ENCODE results near the gene DYNLT4. TPM values are rescaled to one million over a fixed set of nuclear protein-coding genes. Genes with fewer than 3 reads are reported as not detected.
A peak's percentile ranks its signal among the peaks of the same experiment; 100 is the strongest.

Gene DYNLT4
- total and polyA plus RNA-seq, 2 of the 8 experiments (the other 6 are each of a cell fraction or from before 2014, with no cell fraction given): 0.29 TPM; not detected in 1

GRCh38 chr1:44817307-44817706 is 10.2 kb upstream of the DYNLT4 start:
- Histone ChIP-seq H3K9ac (replicated peaks in 1 of 4; ENCODE audit: extremely low read depth in 1 of 4, low read depth in 3 of 4, low read length in 3 of 4) (no peak overlapping the region), H3K79me2 (ENCODE audit: control insufficient read depth in 1 of 2, insufficient read depth in 2 of 2, low read length in 2 of 2) (no peaks in the 10 kb centered on the region), H3K4me1 (replicated peaks in 1 of 4; ENCODE audit: control insufficient read depth in 3 of 4, insufficient read depth in 4 of 4, low read length in 3 of 4) (peaks cover 2 to 11% (median 9%) of the 10 kb centered on the region in 4 experiments; a peak in 6 of 7 replicates), H3K27me3 (replicated peaks in 1 of 4; ENCODE audit: control insufficient read depth in 3 of 4, extremely low read depth in 1 of 4, insufficient read depth in 3 of 4, low read length in 3 of 4) (peaks cover 0 to 4% (median 0%) of the 10 kb centered on the region in 4 experiments; a peak in 4 of 7 replicates), H3K56ac (replicated peaks; ENCODE audit: insufficient read length, low read depth, low read length) (no peak overlapping the region), H2BK5ac (ENCODE audit: low read depth, low read length) (no peak overlapping the region), H4K91ac (replicated peaks; ENCODE audit: insufficient read length, low read length) (no peak overlapping the region), H4K8ac (ENCODE audit: extremely low read depth, insufficient read depth, low read length) (no peak overlapping the region), H3K79me1 (ENCODE audit: low read depth, low read length) (no peaks in the 10 kb centered on the region), H3K4me2 (ENCODE audit: insufficient read depth in 1 of 2, low read depth in 2 of 2, low read length in 2 of 2) (no peak overlapping the region), H2AFZ (ENCODE audit: low read length) (no peak overlapping the region), H3K23ac (ENCODE audit: insufficient read length) (no peak overlapping the region), H3K18ac (ENCODE audit: extremely low read depth, low read length) (no peak overlapping the region), H3K4me3 (ENCODE audit: extremely low read depth in 1 of 4, insufficient read depth in 2 of 4, low read depth in 3 of 4, low read length in 4 of 4) (no peak overlapping the region), H2AK5ac (ENCODE audit: low read depth, low read length) (no peak overlapping the region), H4K5ac (ENCODE audit: insufficient read length, low read depth, low read length) (no peak overlapping the region), H4K20me1 (replicated peaks in 1 of 2; ENCODE audit: control insufficient read depth in 1 of 2, insufficient read depth in 2 of 2, low read length in 2 of 2) (no peaks in the 10 kb centered on the region), H2BK12ac (ENCODE audit: low read depth, low read length) (no peak overlapping the region), H2BK120ac (replicated peaks; ENCODE audit: low read depth, low read length) (no peak overlapping the region), H3K27ac (ENCODE audit: low read depth, low read length) (no peak overlapping the region), H3K4ac (replicated peaks; ENCODE audit: insufficient read length, low read depth, low read length) (peak overlapping the region; percentile 8), H2BK20ac (ENCODE audit: low read length) (no peak overlapping the region), H3K36me3 (ENCODE audit: control insufficient read depth in 2 of 4, insufficient read depth in 4 of 4, low read length in 3 of 4) (no peaks in the 10 kb centered on the region), H3K14ac (ENCODE audit: insufficient read length) (no peak overlapping the region), H2BK15ac (ENCODE audit: low read length) (no peak overlapping the region), H3K23me2 (ENCODE audit: low read depth, low read length) (peaks cover 13% of the 10 kb centered on the region), H3K9me3 (ENCODE audit: insufficient read depth in 2 of 2, low read depth in 1 of 2, low read length in 1 of 2) (no peaks in the 10 kb centered on the region)
- ChIA-PET CTCF (ENCODE audit: partially characterized antibody) (interaction anchor here (0.9 to 3.4 kb wide), 11 partner anchors 11 to 194 kb away, joined by 3 to 21 read pairs (median 4); partner anchors contain the start of genes BTBD19, DYNLT4, HECTD3 and PLK3), POLR2A (ENCODE audit: partially characterized antibody) (interaction anchor here (1.0 to 16.6 kb wide), 10 partner anchors 12 to 508 kb away, joined by 3 to 547 read pairs (median 95); partner anchors contain the start of genes BEST4, BTBD19, DYNLT4 and HECTD3)
- WGBS, 2 experiments (ENCODE audit: extremely low coverage in 1 of 2, insufficient coverage in 1 of 2, insufficient read length in 1 of 2, insufficient replicate concordance in 2 of 2, low coverage in 1 of 2, low lambda C conversion rate in 2 of 2, missing lambda C conversion rate in 1 of 2): 88% methylated on average over 2 of the region's 2 CpGs; no CpG with 5 or more reads in 1 of the 2 experiments
- DNase-seq (ENCODE audit: low read depth in 1 of 2, low spot score in 2 of 2) (no peak), FAIRE-seq (no peak)
- TF ChIP-seq TBP (IDR thresholded peaks at IDR 0.05; ENCODE audit: low read depth, low read length): no peak
- TF ChIP-seq KDM1A (IDR thresholded peaks at IDR 0.05; ENCODE audit: borderline replicate concordance, low read length): no peak
- no peak for TF ChIP-seq POLR2A (IDR thresholded peaks at IDR 0.05; ENCODE audit: control extremely low read depth in 1 of 2, low read depth in 2 of 2, low read length in 2 of 2)
- TF ChIP-seq SIX5 (IDR thresholded peaks at IDR 0.05; ENCODE audit: low read depth, low read length): no peak
- no peak for TF ChIP-seq RAD21 (IDR thresholded peaks at IDR 0.05 in 1 of 2, conservative IDR thresholded peaks at IDR 0.05 in 1 of 2; ENCODE audit: low read depth in 2 of 2, low read length in 2 of 2)
- no peak for TF ChIP-seq SIRT6 (IDR thresholded peaks at IDR 0.05; ENCODE audit: low read length)
- no peak for TF ChIP-seq MAX (IDR thresholded peaks at IDR 0.05)
- TF ChIP-seq EGR1 (IDR thresholded peaks at IDR 0.05; ENCODE audit: borderline replicate concordance, low read depth, low read length): no peak
- no peak for TF ChIP-seq TAF7 (optimal IDR thresholded peaks at IDR 0.05; ENCODE audit: borderline replicate concordance, low read depth, low read length)
- TF ChIP-seq E2F6 (IDR thresholded peaks at IDR 0.05): no peak
- TF ChIP-seq PHF8 (conservative IDR thresholded peaks at IDR 0.05; ENCODE audit: low read depth, low read length): no peak
- no peak for TF ChIP-seq USF2 (IDR thresholded peaks at IDR 0.05; ENCODE audit: low read length)
